Sciatic nerve (tissue), 2 donors: ENCODE data around the gene PCSK5. TPM values are rescaled to one million over a fixed set of nuclear protein-coding genes. Genes with fewer than 3 reads are reported as not detected.

ENCODE experiments used
- ATAC-seq: fragments of 200-7000 bp; cut with Tn5 transposase; one replicate; pipeline ENCODE4 v1.9.1; 2020; ENCODE audit warnings: mild to moderate bottlenecking, moderate library complexity
- DNase-seq: peaks from one replicate; pipeline ENCODE4 v3.0.0-alpha.2; 2020; ENCODE audit warnings: low spot score
- intact Hi-C: fragments of 100-400 bp; cut with DNase I; formaldehyde crosslinking; loops from one replicate; pipeline ENCODE4 v1.14.2; 2022
- total RNA-seq: library from RNA; stranded (reverse); fragmentation: NEBNext Ultra II Directional; extraction: Animal tissue kit (Norgen Biotek cat#: 25700); gene quantifications from one replicate; pipeline ENCODE4 v1.2.1, GENCODE V29; 2021
- donor health status: DM: no; HTN: no; CAD: no.
- donor health status: DM: no; HTN: no; CAD: no.

The PCSK5 gene
- total RNA-seq, 1 donor from 2014 or later, result 18.8 TPM

DNA sequence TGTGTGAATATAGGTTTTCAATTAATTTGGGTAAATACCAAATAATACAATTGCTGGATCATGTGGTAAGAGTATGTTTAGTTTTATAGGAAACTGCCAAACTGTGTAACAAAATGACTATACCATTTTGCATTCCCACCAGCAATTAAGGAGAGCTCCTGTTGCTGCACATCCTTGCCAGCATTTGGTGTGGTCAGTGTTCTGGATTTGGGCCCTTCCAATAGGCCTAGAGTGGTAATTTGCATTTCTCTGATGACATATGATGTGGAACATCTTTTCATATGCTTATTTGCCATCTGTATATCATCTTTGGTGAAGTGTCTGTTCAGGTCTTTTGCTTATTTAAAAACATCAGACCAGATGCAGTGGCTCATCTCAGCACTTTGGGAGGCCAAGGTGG, 515.4 kb downstream of the PCSK5 start:
- ATAC-seq (no peak), DNase-seq (no peak)
- intact Hi-C loops, result no loop called here
